K562 (cell line): Measurements from ENCODE around the gene WWOX. TPM values are rescaled to one million over a fixed set of nuclear protein-coding genes. Genes with fewer than 3 reads are reported as not detected.

Experiments used
- ATAC-seq: fragments of 200-7000 bp; cut with Tn5 transposase; 3 replicates; pipeline ENCODE4 v1.9.1; 2020; ENCODE audit warnings: moderate library complexity
- BruUV-seq: library from RNA; stranded (reverse); fragments of 400-500 nt; replicated peaks from 2 replicates; lab custom pipeline; 2021; lab: Mats Ljungman, UMichigan
- CTCF ChIA-PET: fragments of 300-600 bp; formaldehyde crosslinking; extraction: SDS; loops from one replicate; lab custom pipeline; 2021; ENCODE audit warnings: low intra/inter-chr PET ratio; lab: Yijun Ruan, JAX
- POLR2A ChIA-PET: fragments of 300-600, 350-650 bp; sonication (Branson Sonifier 250); formaldehyde crosslinking; extraction: SDS; loops from one replicate; lab custom pipeline; 2021; ENCODE audit warnings: antibody characterized with exemption, inconsistent platforms; lab: Yijun Ruan, JAX
- DNase-seq, 4 experiments: peaks; one replicate each; pipeline versions ENCODE4 v3.0.0 to v3.0.0-alpha.2; 2011 to 2018; ENCODE audit warnings: low spot score in 3 of 4, mixed read lengths in 3 of 4; ENCODE audit errors: extremely low read depth in 1 of 4
- FAIRE-seq: peaks from 2 replicates; lab custom pipeline; 2011; peaks lifted over from hg19 to GRCh38; lab: Jason Lieb, UNC
- H2AFZ ChIP-seq: 2 replicates; pipeline ENCODE4 v1.6.0; 2011; ENCODE audit warnings: low read depth, low read length, control low read depth, inconsistent platforms
- H3K27ac ChIP-seq: fragments of 200-600 bp; 3 replicates; pipeline ENCODE4 v1.8.0; 2011; ENCODE audit warnings: low read depth, mild to moderate bottlenecking, control low read depth, inconsistent platforms, low read length, moderate library complexity, mixed read lengths; ENCODE audit errors: extremely low read depth
- H3K27me3 ChIP-seq, 2 experiments: fragments of 300-600 bp in 1 of 2; 2 replicates in 1 of 2; 3 replicates in 1 of 2; pipeline versions ENCODE4 v1.6.0 to v1.8.0; 2011; ENCODE audit warnings: inconsistent platforms in 2 of 2, low read length in 2 of 2, mild to moderate bottlenecking in 1 of 2, mixed read lengths in 1 of 2, moderate library complexity in 1 of 2; ENCODE audit not compliant: control insufficient read depth in 2 of 2, insufficient read depth in 2 of 2
- H3K36me3 ChIP-seq: fragments of 300-600 bp; 3 replicates; pipeline ENCODE4 v1.8.0; 2011; ENCODE audit warnings: mild to moderate bottlenecking, low read length, inconsistent platforms; ENCODE audit not compliant: control insufficient read depth, insufficient read depth
- H3K4me1 ChIP-seq, 2 experiments: fragments of 200-600 bp in 1 of 2; replicated peaks in 1 of 2; 2 replicates in 1 of 2; 3 replicates in 1 of 2; pipeline versions ENCODE4 v1.5.1 to v1.8.0; 2011; ENCODE audit warnings: inconsistent platforms in 2 of 2, low read length in 2 of 2, mild to moderate bottlenecking in 1 of 2, mixed read lengths in 1 of 2, moderate library complexity in 1 of 2; ENCODE audit not compliant: control insufficient read depth in 2 of 2, insufficient read depth in 2 of 2
- H3K4me2 ChIP-seq: 2 replicates; pipeline ENCODE4 v1.6.1; 2011; ENCODE audit warnings: low read length, control low read depth, inconsistent platforms, mixed read lengths; ENCODE audit not compliant: insufficient read depth
- H3K4me3 ChIP-seq: fragments of 200-600 bp; sonication (generic), shearing (Covaris generic); 2 replicates; pipeline ENCODE4 v1.5.1; 2016; ENCODE audit warnings: control low read depth, inconsistent platforms
- H3K79me2 ChIP-seq: fragments of 200-600 bp; 3 replicates; pipeline ENCODE4 v1.8.0; 2011; ENCODE audit warnings: low read length, inconsistent platforms; ENCODE audit not compliant: control insufficient read depth, insufficient read depth
- H3K9ac ChIP-seq, 2 experiments: 2 replicates each; pipeline versions ENCODE4 v1.6.0 to v1.6.1; 2011; ENCODE audit warnings: low read depth in 2 of 2, low read length in 2 of 2, control low read depth in 1 of 2, inconsistent platforms in 1 of 2, mild to moderate bottlenecking in 1 of 2, mixed read lengths in 1 of 2; ENCODE audit not compliant: insufficient read depth in 1 of 2
- H3K9me1 ChIP-seq: one replicate; pipeline ENCODE4 v1.6.0; 2011; ENCODE audit warnings: inconsistent platforms, mild to moderate bottlenecking, low read length, moderate library complexity; ENCODE audit not compliant: control insufficient read depth, insufficient read depth
- H3K9me3 ChIP-seq: replicated peaks from 2 replicates; pipeline ENCODE4 v1.5.1; 2011; ENCODE audit warnings: low read depth, low read length, inconsistent platforms; ENCODE audit not compliant: control insufficient read depth, insufficient read depth
- H4K20me1 ChIP-seq: replicated peaks from 2 replicates; pipeline ENCODE4 v1.6.1; 2011; ENCODE audit warnings: low read length, inconsistent platforms, mixed read lengths; ENCODE audit not compliant: control insufficient read depth, insufficient read depth
- FUS ChIP-seq: fragments of 200-400 bp; formaldehyde crosslinking; optimal IDR thresholded peaks from 2 replicates; pipeline ENCODE3; 2017; ENCODE audit warnings: low read depth, low read length
- NFE2 ChIP-seq: IDR thresholded peaks from 2 replicates; pipeline ENCODE4 v1.6.1; 2014; ENCODE audit warnings: antibody characterized with exemption, low read depth
- PHB ChIP-seq: fragments of 250-450 bp; sonication (Bioruptor Pico); IDR thresholded peaks from 2 replicates; pipeline ENCODE4 v1.5.0; 2021
- SMAD2 ChIP-seq: fragments of 150-350 bp; IDR thresholded peaks from 2 replicates; pipeline ENCODE4 v1.6.1; 2014; ENCODE audit warnings: low read depth, mild to moderate bottlenecking, low read length
- SNAPC5 ChIP-seq: fragments of 250-450 bp; sonication (Bioruptor Pico); IDR thresholded peaks from 2 replicates; pipeline ENCODE4 v1.8.0; 2021; ENCODE audit warnings: moderate library complexity, mild to moderate bottlenecking, inconsistent platforms
- ZBTB26 ChIP-seq: fragments of 450-650 bp; formaldehyde crosslinking; IDR thresholded peaks from 2 replicates; pipeline ENCODE4 v1.4.0; 2022; ENCODE audit warnings: missing genetic modification characterization
- ZNF311 ChIP-seq: fragments of 250-450 bp; sonication (Bioruptor Pico); IDR thresholded peaks from 2 replicates; pipeline ENCODE4 v1.4.0; 2020; ENCODE audit warnings: mild to moderate bottlenecking, moderate library complexity
- ZNF41 ChIP-seq: fragments of 250-450 bp; sonication (Bioruptor Pico); conservative IDR thresholded peaks from 2 replicates; pipeline ENCODE4 v1.4.0; 2020; ENCODE audit warnings: mild to moderate bottlenecking
- ZNF57 ChIP-seq: fragments of 450-650 bp; formaldehyde crosslinking; IDR thresholded peaks from 2 replicates; pipeline ENCODE4 v1.4.0; 2020; ENCODE audit warnings: mild to moderate bottlenecking, moderate library complexity
- ZNF77 ChIP-seq: fragments of 250-450 bp; sonication (Bioruptor Pico); IDR thresholded peaks from 2 replicates; pipeline ENCODE4 v1.5.0; 2020
- WGBS: fragments of 100-300 bp; shearing (Covaris generic); methylation state at CpG from one replicate; pipeline ENCODE4 v1.1.6; 2016; ENCODE audit warnings: low coverage, mixed read lengths; ENCODE audit not compliant: insufficient coverage; ENCODE audit errors: missing lambda C conversion rate; 5-methylcytosine and 5-hydroxymethylcytosine counted together
- in situ Hi-C: fragments of 300-500 bp; cut with MboI; formaldehyde crosslinking; loops from 4 replicates; pipeline ENCODE4 v1.15.0; 2018; ENCODE audit warnings: inconsistent platforms, mixed read lengths
- intact Hi-C: fragments of 100-400 bp; cut with micrococcal nuclease; formaldehyde crosslinking; loops from 2 replicates; pipeline ENCODE4 v1.14.2; 2022
- polyA plus RNA-seq, 8 experiments: library from polyadenylated mRNA; depleted of rRNA in 4 of 8; stranded (reverse) in 5 of 8; unstranded in 3 of 8; fragments of >200 nt; fragmentation: Nextera tagmentation in 2 of 8; fragmentation: Illumina TruSeq in 1 of 8; extraction: Ambion mirVana in 2 of 8; extraction: Trizol in 1 of 8; gene quantifications; 2 replicates each; pipeline versions ENCODE4 v1.2.1 to v1.2.3, GENCODE V29; 2011 to 2014; ENCODE audit warnings: inconsistent platforms in 1 of 8, missing spikeins in 1 of 8
- total RNA-seq, 7 experiments: library from RNA; depleted of rRNA in 6 of 7; stranded (reverse); fragments of >200 nt in 6 of 7; fragmentation: Illumina TruSeq in 2 of 7; extraction: Trizol in 2 of 7; gene quantifications; 2 replicates each; pipeline versions ENCODE4 v1.2.1 to v1.2.3, GENCODE V29; 2011 to 2021; ENCODE audit warnings: low replicate concordance in 1 of 7

The WWOX gene
- total and polyA plus RNA-seq, 9 of the 15 experiments (the other 6 are each of a cell fraction or from before 2014, with no cell fraction given): 1.6 to 22.7 (median 8.1) TPM

GRCh38 chr16:79165506-79165905, 1066.1 kb downstream of the WWOX start:
- Histone ChIP-seq H3K4me2 (no peak overlapping the region), H3K9ac (no peak overlapping the region), H3K9me3 (no peaks in the 10 kb centered on the region), H3K27me3 (peaks cover 8 to 20% of the 10 kb centered on the region in 2 experiments; a peak in 3 of 5 replicates), H3K4me3 (no peak overlapping the region), H4K20me1 (no peaks in the 10 kb centered on the region), H2AFZ (no peak overlapping the region), H3K79me2 (no peaks in the 10 kb centered on the region), H3K9me1 (no peaks in the 10 kb centered on the region), H3K27ac (no peak overlapping the region), H3K4me1 (no peaks in the 10 kb centered on the region)
- under 1% methylated on average over 9 of the region's 9 CpGs for WGBS
- intact Hi-C loops (no loop called here), in situ Hi-C loops (no loop called here)
- DNase-seq: no peak
- FAIRE-seq: no peak
- no peak for ATAC-seq
- POLR2A ChIA-PET: interaction anchor here (0.6 kb wide), 1 partner anchor 27 kb away, joined by 3 read pairs; no protein-coding TSS in a partner anchor
- no TSS peak for BruUV-seq
- TF ChIP-seq SNAPC5 (CRISPR knock-in tag): no peak
- no peak for TF ChIP-seq ZNF311 (CRISPR knock-in tag)
- no peak for TF ChIP-seq ZNF41 (CRISPR knock-in tag)
- TF ChIP-seq ZNF77 (CRISPR knock-in tag): no peak
- TF ChIP-seq PHB: no peak
- no peak for TF ChIP-seq NFE2
- TF ChIP-seq ZBTB26 (CRISPR knock-in tag): no peak
- no peak for TF ChIP-seq SMAD2
- TF ChIP-seq ZNF57 (CRISPR knock-in tag): no peak
- TF ChIP-seq FUS: no peak
- TF ChIP-seq, all 486 proteins: peak for 0
- CTCF ChIA-PET: no interaction called here
- H3K36me3 ChIP-seq: no peaks in the 10 kb centered on the region
